Endothelial cell of umbilical vein (primary cell): Measurements from ENCODE around the gene CHMP2B.

ENCODE experiments used
- CTCF ChIP-seq, 2 donors: IDR thresholded peaks; 1 replicate in 1 of 2; 2 replicates in 1 of 2; pipeline ENCODE4 v1.5.1; 2011; ENCODE audit warnings: low read length in 2 of 2, mild to moderate bottlenecking in 2 of 2, moderate library complexity in 2 of 2, control low read depth in 1 of 2, inconsistent platforms in 1 of 2, low read depth in 1 of 2; ENCODE audit not compliant: insufficient read depth in 1 of 2; ENCODE audit errors: extremely low read depth in 1 of 2
- MAX ChIP-seq: IDR thresholded peaks from 2 replicates; pipeline ENCODE4 v1.6.1; 2011; ENCODE audit not compliant: insufficient read depth, insufficient read length
- POLR2AphosphoS5 ChIP-seq: IDR thresholded peaks from 2 replicates; pipeline ENCODE4 v1.6.1; 2012; ENCODE audit warnings: low read depth, mild to moderate bottlenecking, control low read depth, low read length, moderate library complexity; ENCODE audit not compliant: insufficient read depth

DNA sequence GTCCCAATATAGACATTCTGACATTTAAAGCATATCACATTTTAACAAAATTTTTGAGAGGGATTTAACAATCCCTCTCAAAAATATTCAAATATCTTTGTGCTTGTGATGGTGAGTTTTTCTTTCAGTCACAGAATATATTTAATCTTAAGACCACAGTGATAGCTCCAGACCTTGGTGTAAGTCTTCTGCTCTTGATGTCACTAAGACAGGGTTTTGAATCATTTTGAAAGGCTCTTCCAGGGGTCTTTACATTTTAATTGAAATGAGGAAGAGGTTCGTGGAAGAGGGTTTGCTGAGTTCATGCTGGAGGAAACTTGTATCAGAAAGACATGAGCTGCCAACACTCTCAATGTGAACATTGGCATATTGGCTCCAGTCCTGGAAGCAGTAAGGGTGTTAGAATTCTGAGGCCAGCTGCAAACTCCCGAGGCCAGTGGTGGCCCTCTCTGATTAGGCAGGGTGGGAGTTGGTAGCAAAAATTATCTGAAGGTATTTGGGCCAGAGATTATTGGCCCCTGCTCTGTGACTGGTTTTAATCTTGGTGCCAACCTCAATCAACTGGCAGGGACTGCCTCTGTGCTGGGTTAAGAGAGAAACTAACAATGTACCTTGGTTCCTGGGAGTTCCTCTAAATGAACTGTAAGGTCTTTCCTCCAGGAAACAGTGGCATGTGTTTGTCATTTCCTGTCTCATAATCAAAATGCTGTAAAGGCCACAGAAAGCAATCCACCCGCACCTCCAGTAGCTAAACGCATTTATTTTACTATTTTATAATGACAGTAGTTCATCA is 44.0 kb downstream of the CHMP2B start:
- TF ChIP-seq CTCF (IDR thresholded peaks at IDR 0.05; ENCODE audit: extremely low read depth in 1 of 2, insufficient read depth in 1 of 2, low read depth in 1 of 2, low read length in 2 of 2) (no peak), MAX (no peak), POLR2AphosphoS5 (peak; percentile 56)
